GOT3 (cell line): ENCODE results near the gene SPATA2.
"Not testable (repeated sequence)": the region's sequence is repeated elsewhere in the genome, so short reads cannot be mapped to it uniquely, and the experiment has no call there.

ENCODE experiments used
- DNase-seq: peaks from one replicate; lab custom pipeline; 2025; ENCODE audit warnings: mixed read lengths; lab: John Stamatoyannopoulos, UW

Gene SPATA2, protein sequence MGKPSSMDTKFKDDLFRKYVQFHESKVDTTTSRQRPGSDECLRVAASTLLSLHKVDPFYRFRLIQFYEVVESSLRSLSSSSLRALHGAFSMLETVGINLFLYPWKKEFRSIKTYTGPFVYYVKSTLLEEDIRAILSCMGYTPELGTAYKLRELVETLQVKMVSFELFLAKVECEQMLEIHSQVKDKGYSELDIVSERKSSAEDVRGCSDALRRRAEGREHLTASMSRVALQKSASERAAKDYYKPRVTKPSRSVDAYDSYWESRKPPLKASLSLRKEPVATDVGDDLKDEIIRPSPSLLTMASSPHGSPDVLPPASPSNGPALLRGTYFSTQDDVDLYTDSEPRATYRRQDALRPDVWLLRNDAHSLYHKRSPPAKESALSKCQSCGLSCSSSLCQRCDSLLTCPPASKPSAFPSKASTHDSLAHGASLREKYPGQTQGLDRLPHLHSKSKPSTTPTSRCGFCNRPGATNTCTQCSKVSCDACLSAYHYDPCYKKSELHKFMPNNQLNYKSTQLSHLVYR

DNA sequence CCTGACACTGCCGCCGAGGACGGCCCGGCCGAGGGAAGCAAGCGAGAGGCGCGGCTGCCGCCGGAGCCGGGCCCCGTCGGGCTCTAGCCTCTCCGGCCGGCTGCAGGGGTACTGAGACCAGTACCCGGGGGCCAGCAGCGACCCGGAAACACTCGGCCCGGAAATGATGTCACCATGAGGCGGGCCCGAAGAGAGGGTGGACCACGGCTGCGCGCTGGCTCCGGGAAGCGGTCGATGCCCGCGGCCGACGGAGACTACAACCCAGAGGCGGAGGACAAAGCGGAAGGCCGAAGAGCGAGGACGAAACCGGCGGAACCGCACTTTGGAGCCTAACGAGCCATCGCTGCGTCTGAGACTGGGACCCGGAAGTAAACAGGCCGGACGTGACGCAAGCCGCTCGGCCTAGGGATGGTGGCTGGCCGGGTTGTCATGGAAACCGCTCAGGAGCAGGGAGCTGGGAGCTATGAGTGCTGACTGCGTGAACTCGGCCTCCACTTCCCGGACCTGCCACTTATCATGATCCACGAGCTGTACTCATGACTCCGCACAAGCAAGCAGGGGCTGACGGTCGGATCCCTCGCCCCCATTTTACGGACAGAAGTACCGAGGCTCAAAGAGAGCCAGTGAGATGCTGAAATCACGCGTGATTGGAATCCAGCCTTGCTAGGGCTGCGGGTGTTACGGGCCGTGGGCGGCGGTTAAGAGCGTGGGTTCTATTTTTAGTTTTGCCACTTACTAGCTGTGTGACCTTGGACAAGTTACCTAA is at the start of gene SPATA2:
Gene SPATA2, minus strand, starts transcription at position 150 of the 766 bp plus-strand sequence. CDS start 7,039 bp downstream, outside the sequence.
- DNase-seq, result peak; percentile 96

- DNase-seq, result no peak
Observed at GRCh38 chr20:49961413-49961812, 46.1 kb upstream of the SPATA2 start.

GRCh38 chr20:49957089-49957938 is 42.0 kb upstream of the SPATA2 start:
- not testable (repeated sequence) for DNase-seq

GRCh38 chr20:49956689-49957088 is 41.4 kb upstream of the SPATA2 start:
- no peak for DNase-seq

GRCh38 chr20:49955830-49956396 is 40.6 kb upstream of the SPATA2 start:
- not testable (repeated sequence) for DNase-seq

DNA sequence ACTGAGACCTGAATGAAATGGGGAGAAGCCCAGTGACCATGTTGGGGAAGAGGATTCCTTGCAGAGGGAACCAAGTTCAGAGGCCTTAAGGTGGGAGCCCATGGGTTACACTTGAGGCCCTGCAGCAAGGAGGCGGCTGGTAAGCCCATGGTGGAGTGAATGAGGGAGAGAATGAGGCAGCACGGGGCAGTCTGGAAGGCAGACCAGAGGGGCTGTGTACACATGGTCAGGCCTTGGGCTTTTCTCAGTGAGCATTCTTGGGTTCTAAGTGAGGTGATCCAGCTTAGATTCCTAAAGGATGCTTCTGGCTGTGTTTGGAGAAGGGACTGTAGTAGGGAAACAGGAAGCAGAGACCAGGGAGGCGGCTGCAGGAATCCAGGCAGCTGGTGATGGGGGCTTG is 39.8 kb upstream of the SPATA2 start:
- no peak for DNase-seq

GRCh38 chr20:49951151-49951550 is 35.8 kb upstream of the SPATA2 start:
- DNase-seq, result no peak

DNA sequence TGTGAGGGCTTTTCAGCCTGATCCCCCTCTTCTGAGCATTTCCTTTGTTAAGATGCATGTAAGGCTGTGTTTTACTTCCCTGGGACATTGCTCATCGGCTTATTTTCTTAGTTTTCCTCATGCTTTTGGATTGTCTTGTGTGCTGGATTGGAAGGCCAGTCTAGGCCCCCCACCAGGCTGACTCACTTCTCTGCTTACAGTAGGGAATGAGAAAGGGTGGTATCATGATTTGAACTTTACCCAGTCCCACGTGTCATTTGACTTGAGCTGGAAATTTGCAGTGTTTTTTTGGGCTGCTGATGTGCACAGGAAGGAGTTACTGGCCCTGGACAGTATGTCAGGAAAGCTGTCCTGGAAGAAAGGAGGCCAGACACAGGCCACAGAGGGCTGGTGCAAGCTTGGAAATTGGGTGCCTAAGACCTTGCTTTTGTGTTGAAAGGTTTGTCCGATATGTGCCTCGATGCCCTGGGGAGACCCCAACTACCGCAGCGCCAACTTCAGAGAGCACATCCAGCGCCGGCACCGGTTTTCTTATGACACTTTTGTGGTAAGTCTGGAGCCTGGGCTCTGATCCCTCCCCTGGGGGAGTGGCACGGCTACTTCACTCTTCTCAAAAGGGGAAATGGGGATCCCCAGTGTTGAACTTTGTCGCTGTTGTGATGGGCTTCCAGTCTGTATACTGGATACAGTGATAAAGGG is 33.6 kb upstream of the SPATA2 start:
- DNase-seq, result no peak

DNA sequence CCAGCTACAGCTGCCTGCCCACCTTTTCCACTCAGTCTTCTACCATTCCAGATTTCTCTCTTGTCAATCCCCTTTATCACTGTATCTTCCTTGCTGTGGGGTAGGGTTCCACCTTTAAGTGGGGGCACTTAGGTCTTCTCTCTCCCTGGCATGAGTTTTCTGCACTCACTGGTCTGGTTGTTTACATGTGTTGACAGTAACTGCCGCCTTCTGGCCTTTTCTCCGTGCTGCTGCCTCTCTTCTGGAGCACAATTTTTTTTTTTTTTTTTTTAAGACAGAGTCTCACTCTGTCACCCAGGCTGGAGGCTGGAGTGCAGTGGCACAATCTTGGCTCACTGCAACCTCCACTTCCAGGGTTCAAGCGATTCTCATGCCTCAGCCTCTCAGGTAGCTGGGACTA is 32.8 kb upstream of the SPATA2 start:
- no peak for DNase-seq

DNA sequence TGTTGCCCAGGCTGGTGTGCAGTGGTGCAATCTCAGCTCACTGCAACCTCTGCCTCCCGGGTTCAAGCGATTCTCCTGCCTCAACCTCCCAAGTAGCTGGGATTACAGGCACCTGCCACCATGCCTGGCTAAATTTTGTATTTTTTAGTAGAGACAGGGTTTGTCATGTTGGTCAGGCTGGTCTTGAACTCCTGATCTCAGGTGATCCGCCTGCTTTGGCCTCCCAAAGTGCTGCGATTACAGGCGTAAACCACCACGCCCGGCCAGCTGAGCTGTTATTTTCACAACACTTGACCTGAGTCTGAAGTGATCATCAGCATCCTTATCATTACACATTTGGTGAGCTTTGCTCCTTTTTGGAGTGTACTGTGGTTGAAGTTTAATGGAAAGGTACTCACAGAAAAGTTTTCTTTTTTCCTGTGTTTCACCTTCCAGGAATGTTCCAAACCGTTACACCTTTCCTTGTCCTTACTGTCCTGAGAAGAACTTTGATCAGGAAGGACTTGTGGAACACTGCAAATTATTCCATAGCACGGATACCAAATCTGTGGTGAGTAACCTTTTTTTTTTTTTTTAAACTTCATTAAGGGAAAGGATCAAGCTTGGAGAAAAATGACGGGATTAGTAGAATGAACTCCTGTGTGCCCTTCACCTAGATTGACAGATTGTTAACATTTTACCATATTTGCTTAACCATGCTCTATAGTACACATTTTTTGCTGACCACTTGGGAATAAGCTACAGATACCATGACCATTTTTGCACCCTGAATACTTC is 30.6 kb upstream of the SPATA2 start:
- no peak for DNase-seq

- no peak for DNase-seq
Observed at GRCh38 chr20:49945306-49945700, 30.0 kb upstream of the SPATA2 start.

DNA sequence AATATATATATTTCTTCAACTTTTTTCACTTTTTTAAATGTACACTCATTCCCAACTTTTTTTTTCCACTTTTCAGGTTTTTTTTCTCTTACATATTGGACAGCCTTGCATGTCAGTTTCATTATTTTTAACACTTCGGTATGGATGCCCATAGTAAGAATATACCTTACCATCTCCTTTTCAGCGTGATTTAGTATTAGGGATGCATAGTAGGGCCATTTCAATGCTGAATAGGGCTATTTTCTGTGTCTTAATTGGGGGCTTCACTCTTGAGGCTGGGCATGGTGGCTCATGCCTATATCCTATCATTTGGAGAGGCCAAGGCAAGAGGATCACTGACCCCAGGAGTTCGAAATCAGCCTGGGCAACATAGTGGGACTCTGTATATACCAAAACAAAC is 27.6 kb upstream of the SPATA2 start:
- DNase-seq, result no peak

- DNase-seq, result no peak
Observed at GRCh38 chr20:49942303-49942702, 27.0 kb upstream of the SPATA2 start.

DNA sequence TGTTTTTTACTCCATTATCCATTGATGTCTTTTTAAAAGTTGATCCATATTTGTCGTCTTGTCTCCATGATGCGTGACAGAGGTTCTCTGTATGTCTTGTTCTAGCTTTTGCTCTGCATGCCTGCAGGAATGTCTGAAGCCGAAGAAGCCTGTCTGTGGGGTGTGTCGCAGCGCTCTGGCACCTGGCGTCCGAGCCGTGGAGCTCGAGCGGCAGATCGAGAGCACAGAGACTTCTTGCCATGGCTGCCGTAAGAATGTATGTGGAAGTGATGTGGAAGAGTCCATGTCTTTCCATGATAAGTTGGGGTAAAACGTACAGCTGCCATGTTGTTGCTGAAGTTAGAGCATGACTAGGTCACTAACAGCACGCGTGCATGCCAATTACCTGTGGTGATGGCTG is 26.1 kb upstream of the SPATA2 start:
- no peak for DNase-seq

- no peak for DNase-seq
Observed at GRCh38 chr20:49938173-49939163, 23.1 kb upstream of the SPATA2 start.

GRCh38 chr20:49937027-49937929 is 21.9 kb upstream of the SPATA2 start:
- DNase-seq, result no peak

DNA sequence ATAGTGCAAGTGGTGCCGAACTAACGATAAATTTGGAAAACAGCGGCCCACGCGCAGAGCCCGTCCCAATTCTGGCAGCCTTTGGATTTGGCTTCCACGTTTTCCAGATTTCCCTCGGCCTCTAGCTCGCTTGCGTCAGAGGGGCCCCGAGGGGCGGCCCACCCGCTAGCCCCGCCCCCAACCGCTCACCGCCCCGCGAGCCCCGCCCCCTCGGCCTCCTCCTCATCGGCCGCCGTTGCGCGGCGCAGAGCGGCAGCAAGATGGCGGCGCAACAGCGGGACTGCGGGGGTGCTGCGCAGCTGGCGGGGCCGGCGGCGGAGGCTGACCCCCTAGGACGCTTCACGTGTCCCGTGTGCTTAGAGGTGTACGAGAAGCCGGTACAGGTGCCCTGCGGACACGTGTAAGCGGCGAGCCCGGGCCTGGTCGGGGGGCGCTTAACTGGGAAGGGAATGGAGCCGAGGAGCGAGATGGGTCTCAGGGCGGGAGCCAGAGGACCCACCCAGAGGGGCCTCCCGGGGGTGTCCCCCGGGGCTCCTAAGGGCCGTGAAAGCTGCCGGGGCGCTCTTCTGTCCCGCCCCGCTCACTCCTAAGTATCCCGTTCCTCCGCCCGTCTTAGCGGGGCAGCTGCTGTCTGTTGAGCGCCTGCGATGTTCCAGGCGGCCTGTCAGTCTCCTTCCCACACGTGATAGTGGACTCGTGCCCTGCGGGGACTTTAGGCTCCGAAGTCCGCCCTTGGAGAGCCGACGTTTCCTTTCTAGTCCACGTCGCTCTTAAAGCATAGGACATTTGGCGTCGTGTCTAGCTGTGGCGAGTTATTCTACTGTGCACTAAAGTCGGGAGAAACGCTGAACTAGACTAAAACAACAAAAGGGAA is 21.1 kb upstream of the SPATA2 start, which contains the start of gene RNF114:
Gene RNF114, plus strand, starts transcription at position 245 of the 874 bp plus-strand sequence. Its CDS starts 16 bp downstream, at position 261.
- DNase-seq, result peak; percentile 87
